HEK293 (cell line): ENCODE results near the gene GLB1L2.

ENCODE experiments used
- CTCF ChIA-PET: fragments of 350-600 bp; formaldehyde crosslinking; extraction: SDS; loops from one replicate; lab custom pipeline; 2021; ENCODE audit warnings: antibody characterized with exemption; lab: Yijun Ruan, JAX
- POLR2A ChIA-PET: fragments of 300-600 bp; formaldehyde crosslinking; extraction: SDS; loops from one replicate; lab custom pipeline; 2020; ENCODE audit warnings: antibody characterized with exemption, inconsistent platforms; lab: Yijun Ruan, JAX
- H3K27ac ChIP-seq: fragments of 200-500 bp; sonication (Bioruptor generic); 2 replicates; pipeline ENCODE4 v1.5.1; 2014; ENCODE audit warnings: low read depth, low read length, control low read depth, inconsistent platforms; ENCODE audit errors: extremely low read depth
- H3K36me3 ChIP-seq, 2 experiments: fragments of 200-500 bp in 1 of 2; sonication (Bioruptor generic) in 1 of 2; 1 replicate in 1 of 2; 2 replicates in 1 of 2; pipeline ENCODE4 v1.5.1; 2014 to 2017; ENCODE audit warnings: inconsistent platforms in 2 of 2, low read length in 2 of 2; ENCODE audit not compliant: control insufficient read depth in 2 of 2, insufficient read depth in 1 of 2
- H3K4me1 ChIP-seq: fragments of 200-500 bp; sonication (Bioruptor generic); 2 replicates; pipeline ENCODE4 v1.5.1; 2014; ENCODE audit warnings: mild to moderate bottlenecking, low read length, inconsistent platforms; ENCODE audit not compliant: control insufficient read depth, insufficient read depth
- H3K4me3 ChIP-seq: 2 replicates; pipeline ENCODE4 v1.5.1; 2011; ENCODE audit warnings: low read depth, mild to moderate bottlenecking, control low read depth, low read length, moderate library complexity
- H3K9me3 ChIP-seq: fragments of 200-500 bp; sonication (Bioruptor generic); 2 replicates; pipeline ENCODE4 v1.5.1; 2014; ENCODE audit warnings: low read depth, low read length, inconsistent platforms; ENCODE audit not compliant: control insufficient read depth, insufficient read depth
- PBX3 ChIP-seq: sonication (generic); formaldehyde crosslinking; IDR thresholded peaks from 2 replicates; pipeline ENCODE4 v1.8.1; 2022; ENCODE audit warnings: mild to moderate bottlenecking, moderate library complexity, missing genetic modification reagents
- PRDM1 ChIP-seq: fragments of 450-650 bp; formaldehyde crosslinking; IDR thresholded peaks from 2 replicates; pipeline ENCODE4; 2016; ENCODE audit warnings: missing biosample characterization, missing genetic modification characterization
- RBAK ChIP-seq: fragments of 450-650 bp; formaldehyde crosslinking; IDR thresholded peaks from 2 replicates; pipeline ENCODE4 v1.5.1; 2016; ENCODE audit warnings: missing biosample characterization, missing genetic modification characterization
- WT1 ChIP-seq: fragments of 450-650 bp; formaldehyde crosslinking; IDR thresholded peaks from 2 replicates; pipeline ENCODE4 v1.5.1; 2016; ENCODE audit warnings: missing biosample characterization, missing genetic modification characterization
- ZFP3 ChIP-seq: fragments of 450-650 bp; formaldehyde crosslinking; IDR thresholded peaks from 2 replicates; pipeline ENCODE4 v1.5.1; 2016; ENCODE audit warnings: low read depth, missing biosample characterization, missing genetic modification characterization
- ZNF140 ChIP-seq: fragments of 450-650 bp; formaldehyde crosslinking; IDR thresholded peaks from 2 replicates; pipeline ENCODE4 v1.5.1; 2016; ENCODE audit warnings: missing biosample characterization, missing genetic modification characterization
- ZNF449 ChIP-seq: fragments of 450-650 bp; formaldehyde crosslinking; IDR thresholded peaks from 2 replicates; pipeline ENCODE4 v1.5.1; 2017; ENCODE audit warnings: missing biosample characterization, mild to moderate bottlenecking, missing genetic modification characterization, moderate library complexity
- ZNF514 ChIP-seq: fragments of 450-650 bp; formaldehyde crosslinking; IDR thresholded peaks from 2 replicates; pipeline ENCODE4 v1.5.1; 2016; ENCODE audit warnings: missing biosample characterization, missing genetic modification characterization
- ZNF530 ChIP-seq: fragments of 450-650 bp; formaldehyde crosslinking; IDR thresholded peaks from 2 replicates; pipeline ENCODE4 v1.5.1; 2016; ENCODE audit warnings: low read depth, missing biosample characterization, missing genetic modification characterization
- ZNF544 ChIP-seq: fragments of 450-650 bp; formaldehyde crosslinking; IDR thresholded peaks from 2 replicates; pipeline ENCODE4 v1.5.0; 2017; ENCODE audit warnings: missing biosample characterization, missing genetic modification characterization
- ZNF610 ChIP-seq: fragments of 450-650 bp; formaldehyde crosslinking; IDR thresholded peaks from 2 replicates; pipeline ENCODE4 v1.5.1; 2016; ENCODE audit warnings: missing biosample characterization, missing genetic modification characterization, borderline replicate concordance
- ZNF629 ChIP-seq: fragments of 450-650 bp; formaldehyde crosslinking; IDR thresholded peaks from 2 replicates; pipeline ENCODE4 v1.5.1; 2017; ENCODE audit warnings: missing biosample characterization, missing genetic modification characterization
- ZNF654 ChIP-seq: fragments of 450-650 bp; formaldehyde crosslinking; IDR thresholded peaks from 2 replicates; pipeline ENCODE4 v1.5.1; 2016; ENCODE audit warnings: low read depth, missing biosample characterization, missing genetic modification characterization
- ZNF76 ChIP-seq: fragments of 450-650 bp; formaldehyde crosslinking; IDR thresholded peaks from 2 replicates; pipeline ENCODE4; 2016; ENCODE audit warnings: low read depth, missing biosample characterization, missing genetic modification characterization, borderline replicate concordance
- ZSCAN16 ChIP-seq: fragments of 450-650 bp; formaldehyde crosslinking; IDR thresholded peaks from 2 replicates; pipeline ENCODE4 v1.5.1; 2016; ENCODE audit warnings: missing biosample characterization, missing genetic modification characterization
- TF ChIP-seq, protein P1 (sequence below): fragments of 450-650 bp; formaldehyde crosslinking; conservative IDR thresholded peaks from 2 replicates; pipeline ENCODE4 v1.5.1; 2016; ENCODE audit warnings: low read depth, missing biosample characterization, missing genetic modification characterization
- TF ChIP-seq, protein P2 (sequence below): fragments of 450-650 bp; formaldehyde crosslinking; IDR thresholded peaks from 2 replicates; pipeline ENCODE4 v1.5.1; 2016; ENCODE audit warnings: missing biosample characterization, missing genetic modification characterization, low read depth

The GLB1L2 gene

DNA sequence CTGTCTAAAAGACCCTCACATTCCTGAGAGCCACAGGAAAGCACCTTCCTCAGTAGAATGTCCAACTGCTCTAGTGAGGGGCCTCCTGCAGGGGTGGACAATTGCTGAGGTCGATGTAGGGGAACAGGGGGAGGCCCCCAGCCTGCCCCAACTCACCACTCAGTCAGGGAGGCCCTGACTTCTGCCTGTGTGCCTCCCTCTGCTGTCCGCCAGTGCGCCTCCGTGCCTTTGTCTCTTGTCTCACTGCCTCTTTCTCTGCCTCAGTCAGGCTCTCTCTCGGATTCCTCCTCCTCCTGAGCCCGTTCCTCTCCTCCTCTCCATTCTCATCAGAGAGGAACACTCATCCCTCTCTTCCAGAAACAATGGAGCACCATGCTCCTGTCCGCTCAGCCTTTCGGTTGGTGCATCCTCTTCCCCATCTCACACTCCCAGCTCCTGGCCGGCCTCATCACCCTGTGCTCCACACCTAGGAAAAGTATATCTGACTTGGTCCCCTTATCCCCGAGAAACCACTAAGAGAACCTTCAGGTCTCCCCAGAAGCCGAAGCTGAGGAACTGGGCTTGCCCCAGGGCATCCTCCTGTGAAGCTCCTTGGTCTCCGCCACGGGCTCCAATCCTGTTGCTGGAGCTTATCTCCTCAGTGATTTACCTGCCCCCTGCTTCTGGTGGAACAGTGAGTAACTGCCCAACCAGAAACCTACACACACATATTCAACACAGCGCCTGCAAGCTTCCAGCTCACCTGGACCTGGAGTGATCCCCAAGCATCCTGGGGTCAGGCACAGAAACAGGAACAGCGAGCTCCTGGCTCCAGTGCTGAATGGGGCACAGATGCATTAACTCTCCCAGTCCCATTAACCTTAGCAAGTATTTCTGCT is 78.0 kb downstream of the GLB1L2 start:
- POLR2A ChIA-PET = no interaction called here
- Histone ChIP-seq H3K4me1 (peaks cover 4% of the 10 kb centered on the region; the same call in 1 of the 2 replicates), H3K9me3 (no peaks in the 10 kb centered on the region), H3K36me3 (no peaks in the 10 kb centered on the region)
- TF ChIP-seq, protein P1, sequence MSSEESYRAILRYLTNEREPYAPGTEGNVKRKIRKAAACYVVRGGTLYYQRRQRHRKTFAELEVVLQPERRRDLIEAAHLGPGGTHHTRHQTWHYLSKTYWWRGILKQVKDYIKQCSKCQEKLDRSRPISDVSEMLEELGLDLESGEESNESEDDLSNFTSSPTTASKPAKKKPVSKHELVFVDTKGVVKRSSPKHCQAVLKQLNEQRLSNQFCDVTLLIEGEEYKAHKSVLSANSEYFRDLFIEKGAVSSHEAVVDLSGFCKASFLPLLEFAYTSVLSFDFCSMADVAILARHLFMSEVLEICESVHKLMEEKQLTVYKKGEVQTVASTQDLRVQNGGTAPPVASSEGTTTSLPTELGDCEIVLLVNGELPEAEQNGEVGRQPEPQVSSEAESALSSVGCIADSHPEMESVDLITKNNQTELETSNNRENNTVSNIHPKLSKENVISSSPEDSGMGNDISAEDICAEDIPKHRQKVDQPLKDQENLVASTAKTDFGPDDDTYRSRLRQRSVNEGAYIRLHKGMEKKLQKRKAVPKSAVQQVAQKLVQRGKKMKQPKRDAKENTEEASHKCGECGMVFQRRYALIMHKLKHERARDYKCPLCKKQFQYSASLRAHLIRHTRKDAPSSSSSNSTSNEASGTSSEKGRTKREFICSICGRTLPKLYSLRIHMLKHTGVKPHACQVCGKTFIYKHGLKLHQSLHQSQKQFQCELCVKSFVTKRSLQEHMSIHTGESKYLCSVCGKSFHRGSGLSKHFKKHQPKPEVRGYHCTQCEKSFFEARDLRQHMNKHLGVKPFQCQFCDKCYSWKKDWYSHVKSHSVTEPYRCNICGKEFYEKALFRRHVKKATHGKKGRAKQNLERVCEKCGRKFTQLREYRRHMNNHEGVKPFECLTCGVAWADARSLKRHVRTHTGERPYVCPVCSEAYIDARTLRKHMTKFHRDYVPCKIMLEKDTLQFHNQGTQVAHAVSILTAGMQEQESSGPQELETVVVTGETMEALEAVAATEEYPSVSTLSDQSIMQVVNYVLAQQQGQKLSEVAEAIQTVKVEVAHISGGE = no peak
- no peak for TF ChIP-seq ZNF449
- no peak for TF ChIP-seq ZNF629 (tag by site-specific recombination)
- no peak for TF ChIP-seq RBAK (tag by site-specific recombination)
- TF ChIP-seq PBX3 (CRISPR knock-in tag) = no peak
- TF ChIP-seq ZNF76 (tag by site-specific recombination) = no peak
- TF ChIP-seq WT1 (tag by site-specific recombination) = no peak
- TF ChIP-seq ZSCAN16 (tag by site-specific recombination) = no peak
- TF ChIP-seq PRDM1 (tag by site-specific recombination) = no peak
- TF ChIP-seq ZNF140 (tag by site-specific recombination) = no peak
- TF ChIP-seq, protein P2, sequence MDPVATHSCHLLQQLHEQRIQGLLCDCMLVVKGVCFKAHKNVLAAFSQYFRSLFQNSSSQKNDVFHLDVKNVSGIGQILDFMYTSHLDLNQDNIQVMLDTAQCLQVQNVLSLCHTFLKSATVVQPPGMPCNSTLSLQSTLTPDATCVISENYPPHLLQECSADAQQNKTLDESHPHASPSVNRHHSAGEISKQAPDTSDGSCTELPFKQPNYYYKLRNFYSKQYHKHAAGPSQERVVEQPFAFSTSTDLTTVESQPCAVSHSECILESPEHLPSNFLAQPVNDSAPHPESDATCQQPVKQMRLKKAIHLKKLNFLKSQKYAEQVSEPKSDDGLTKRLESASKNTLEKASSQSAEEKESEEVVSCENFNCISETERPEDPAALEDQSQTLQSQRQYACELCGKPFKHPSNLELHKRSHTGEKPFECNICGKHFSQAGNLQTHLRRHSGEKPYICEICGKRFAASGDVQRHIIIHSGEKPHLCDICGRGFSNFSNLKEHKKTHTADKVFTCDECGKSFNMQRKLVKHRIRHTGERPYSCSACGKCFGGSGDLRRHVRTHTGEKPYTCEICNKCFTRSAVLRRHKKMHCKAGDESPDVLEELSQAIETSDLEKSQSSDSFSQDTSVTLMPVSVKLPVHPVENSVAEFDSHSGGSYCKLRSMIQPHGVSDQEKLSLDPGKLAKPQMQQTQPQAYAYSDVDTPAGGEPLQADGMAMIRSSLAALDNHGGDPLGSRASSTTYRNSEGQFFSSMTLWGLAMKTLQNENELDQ (tag by site-specific recombination) = no peak
- no peak for TF ChIP-seq ZNF530 (tag by site-specific recombination)
- no peak for TF ChIP-seq ZNF610 (tag by site-specific recombination)
- TF ChIP-seq ZNF654 (tag by site-specific recombination) = no peak
- TF ChIP-seq ZNF514 (tag by site-specific recombination) = no peak
- TF ChIP-seq ZNF544 (tag by site-specific recombination) = no peak
- TF ChIP-seq ZFP3 (tag by site-specific recombination) = no peak
- TF ChIP-seq, all 188 proteins: peak for 0
- Histone ChIP-seq H3K27ac (no peak overlapping the region), H3K4me3 (no peak overlapping the region)
- CTCF ChIA-PET = interaction anchor here (0.6 to 1.5 kb wide), 2 partner anchors 19 to 155 kb away, joined by 3 read pairs; no protein-coding TSS in a partner anchor
